ENCODE measurements around the gene GLRB.
"Not testable (repeated sequence)": the region's sequence is repeated elsewhere in the genome, so short reads cannot be mapped to it uniquely, and the experiment has no call there.

GLRB gene

GRCh38 chr4:157141976-157142375, 66.0 kb downstream of the GLRB start:
- no peak for DNase-seq

DNA sequence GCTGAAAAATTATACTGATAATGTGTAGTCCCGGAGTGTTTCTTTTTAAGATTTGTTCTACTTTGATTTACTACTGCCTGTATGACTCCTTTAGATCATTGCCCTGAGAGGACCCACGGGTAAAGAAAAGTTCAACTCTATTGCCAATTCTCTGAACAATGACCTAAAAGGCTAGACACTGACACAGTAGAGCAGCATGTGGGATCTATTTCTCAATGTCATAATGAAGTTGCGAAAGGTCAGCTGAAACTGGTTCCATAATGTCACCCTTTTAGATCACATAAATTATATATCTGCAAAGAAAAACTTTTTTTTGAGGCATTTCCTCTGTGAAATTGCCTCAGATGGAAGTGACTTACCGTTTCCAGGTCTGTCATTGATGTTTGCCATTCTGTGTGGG, 67.4 kb downstream of the GLRB start:
- peak in 1 of 2 donors; percentile 2 for DNase-seq

GRCh38 chr4:157151711-157152110, 75.8 kb downstream of the GLRB start:
- DNase-seq = no peak

DNA sequence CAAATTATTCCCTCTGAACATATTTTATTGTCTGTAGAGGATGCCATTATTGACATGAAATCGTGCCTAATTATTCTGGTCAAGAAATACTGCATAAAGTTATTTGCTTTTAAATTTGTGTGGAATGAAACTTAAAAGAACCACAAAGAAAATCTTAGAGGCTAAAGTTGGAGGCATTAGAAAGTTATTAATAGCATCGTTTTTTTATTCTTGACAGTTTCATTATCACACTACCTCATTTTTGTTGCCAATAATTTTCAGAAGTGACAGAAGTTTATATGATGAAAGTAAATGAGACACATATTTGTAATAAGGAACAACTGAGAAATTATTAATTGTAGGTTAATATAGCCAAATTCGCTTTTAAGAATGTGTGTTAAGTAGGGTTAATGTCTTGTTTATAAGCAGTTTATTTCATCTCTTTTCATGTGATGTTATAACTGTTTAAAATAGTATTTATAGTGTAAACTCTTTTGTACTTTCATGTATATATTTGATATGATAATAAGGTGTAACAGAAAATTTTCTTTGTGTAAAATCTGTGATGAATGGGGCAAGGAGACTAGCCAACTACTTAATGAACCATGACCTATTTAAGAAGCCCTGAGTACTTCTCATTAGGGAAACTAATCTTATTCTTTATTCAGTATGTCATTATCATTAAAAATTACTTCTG, 90.1 kb downstream of the GLRB start:
- DNase-seq = no peak

GRCh38 chr4:157170321-157170720, 94.4 kb downstream of the GLRB start:
- no peak for DNase-seq

GRCh38 chr4:157172011-157172410, 96.1 kb downstream of the GLRB start:
- peak in 1 of 2 donors; percentile 6 for DNase-seq

GRCh38 chr4:157180268-157180667, 104.3 kb downstream of the GLRB start:
- not testable (repeated sequence) for DNase-seq

DNA sequence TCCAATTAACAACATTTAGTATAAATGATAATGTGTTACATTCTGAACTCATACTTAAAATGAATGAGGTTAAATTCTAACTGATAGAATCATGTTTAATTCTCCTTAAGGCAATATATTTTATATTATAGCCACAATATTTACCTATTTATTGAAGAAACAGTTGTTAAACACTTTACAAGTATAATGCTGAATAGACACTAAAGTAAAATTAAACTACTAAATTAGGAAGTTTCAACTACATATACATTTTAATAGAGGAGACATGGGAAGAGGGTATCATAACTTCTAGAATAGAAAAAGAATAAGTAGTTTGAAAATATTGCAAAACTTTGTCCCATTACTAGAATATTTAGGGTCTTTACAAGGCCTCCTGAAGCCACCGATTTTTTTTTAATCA, 108.3 kb downstream of the GLRB start:
- no peak for DNase-seq

GRCh38 chr4:157185363-157185762, 109.4 kb downstream of the GLRB start:
- DNase-seq = no peak

- DNase-seq = no peak
Measured at GRCh38 chr4:157195374-157195773, 119.4 kb downstream of the GLRB start.

DNA sequence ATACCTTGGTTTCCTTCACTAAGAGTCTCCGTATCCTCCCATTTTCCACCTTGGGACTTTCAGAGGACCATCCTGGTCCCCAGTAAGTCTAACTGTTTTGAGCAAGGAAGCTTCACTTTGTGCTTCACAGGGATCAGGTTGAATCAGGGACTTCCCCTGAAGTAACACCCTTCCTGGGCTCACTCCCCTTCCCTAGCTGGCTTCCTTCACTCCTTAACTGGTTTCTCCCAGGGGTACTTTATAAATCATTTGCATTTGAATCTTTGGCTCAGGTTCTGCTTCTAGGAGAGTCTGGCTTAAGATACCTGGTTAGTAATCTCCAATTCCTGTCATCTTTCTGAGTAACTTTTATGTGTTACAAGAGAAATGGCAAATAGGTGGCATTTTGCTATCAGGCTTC, 120.1 kb downstream of the GLRB start:
- no peak for DNase-seq

GRCh38 chr4:157204634-157205244, 128.8 kb downstream of the GLRB start:
- peak; percentile 26 to 48 for DNase-seq

DNA sequence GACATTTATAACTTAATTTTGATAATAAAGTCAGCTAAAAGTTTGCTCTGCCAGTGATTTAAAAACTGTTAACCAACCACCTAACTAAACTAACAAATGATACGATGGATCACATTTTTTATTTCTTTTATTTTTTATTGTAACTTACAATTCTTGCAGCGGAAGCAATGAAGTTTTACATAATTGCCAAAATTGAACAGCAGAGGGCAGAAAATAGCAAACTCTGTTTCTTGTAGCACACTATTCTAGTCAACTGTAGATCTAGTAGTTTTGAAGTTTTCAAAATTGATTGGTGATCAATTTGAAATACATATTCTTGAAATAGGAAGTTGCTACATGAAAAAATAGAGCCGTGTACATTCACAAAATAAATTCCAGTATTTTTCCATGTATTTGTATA, 141.8 kb downstream of the GLRB start:
- DNase-seq = peak; percentile 14 to 21

GRCh38 chr4:157219711-157220370, 143.9 kb downstream of the GLRB start:
- DNase-seq = no peak

- DNase-seq = peak; percentile 11 to 27
Measured at GRCh38 chr4:157220371-157220881, 144.5 kb downstream of the GLRB start, which contains the start of gene GRIA2. Gene GRIA2 (plus strand): TSS chr4:157220728. CDS start chr4:157221043, 315 bp downstream.

GRCh38 chr4:157221426-157221894, 145.5 kb downstream of the GLRB start:
- no peak for DNase-seq

Measured in inflammatory macrophage (primary cell).